HG03066 (cell line): ENCODE results near the gene KIF21B.
A peak's percentile ranks its signal among the peaks of the same experiment; 100 is the strongest.

ENCODE experiments used
- ATAC-seq: cut with Tn5 transposase; IDR thresholded peaks from one replicate; pipeline ENCODE4 v1.9.1; 2021; ENCODE audit warnings: low read depth; ENCODE audit not compliant: unreplicated experiment

The KIF21B gene

GRCh38 chr1:201021630-201022492 lies 1.7 kb downstream of the KIF21B start:
- ATAC-seq, result no peak

GRCh38 chr1:201020721-201021629 lies 2.5 kb downstream of the KIF21B start:
- no peak for ATAC-seq

- ATAC-seq, result no peak
Observed at GRCh38 chr1:201020040-201020591, 3.4 kb downstream of the KIF21B start.

- peak; percentile 52 for ATAC-seq
Observed at GRCh38 chr1:201019321-201019977, 4.1 kb downstream of the KIF21B start.

GRCh38 chr1:201017828-201018163 lies 5.7 kb downstream of the KIF21B start:
- ATAC-seq, result no peak

- ATAC-seq, result no peak
Observed at GRCh38 chr1:201016943-201017827, 6.3 kb downstream of the KIF21B start.

- no peak for ATAC-seq
Observed at GRCh38 chr1:201016211-201016651, 7.3 kb downstream of the KIF21B start.

- no peak for ATAC-seq
Observed at GRCh38 chr1:201015551-201016091, 7.9 kb downstream of the KIF21B start.

GRCh38 chr1:201014816-201015200 lies 8.7 kb downstream of the KIF21B start:
- no peak for ATAC-seq

GRCh38 chr1:201013991-201014815 lies 9.3 kb downstream of the KIF21B start:
- ATAC-seq, result no peak

- no peak for ATAC-seq
Observed at GRCh38 chr1:201013031-201013485, 10.5 kb downstream of the KIF21B start.

- ATAC-seq, result no peak
Observed at GRCh38 chr1:201011616-201012015, 11.9 kb downstream of the KIF21B start.

GRCh38 chr1:201009962-201010645 lies 13.4 kb downstream of the KIF21B start:
- ATAC-seq, result no peak

GRCh38 chr1:201008666-201009360 lies 14.7 kb downstream of the KIF21B start:
- no peak for ATAC-seq

- ATAC-seq, result no peak
Observed at GRCh38 chr1:201007481-201007880, 16.0 kb downstream of the KIF21B start.

- no peak for ATAC-seq
Observed at GRCh38 chr1:201006450-201006849, 17.1 kb downstream of the KIF21B start.

- no peak for ATAC-seq
Observed at GRCh38 chr1:201004732-201005131, 18.8 kb downstream of the KIF21B start.
